ENCODE measurements around the gene SCRN1.

DNA sequence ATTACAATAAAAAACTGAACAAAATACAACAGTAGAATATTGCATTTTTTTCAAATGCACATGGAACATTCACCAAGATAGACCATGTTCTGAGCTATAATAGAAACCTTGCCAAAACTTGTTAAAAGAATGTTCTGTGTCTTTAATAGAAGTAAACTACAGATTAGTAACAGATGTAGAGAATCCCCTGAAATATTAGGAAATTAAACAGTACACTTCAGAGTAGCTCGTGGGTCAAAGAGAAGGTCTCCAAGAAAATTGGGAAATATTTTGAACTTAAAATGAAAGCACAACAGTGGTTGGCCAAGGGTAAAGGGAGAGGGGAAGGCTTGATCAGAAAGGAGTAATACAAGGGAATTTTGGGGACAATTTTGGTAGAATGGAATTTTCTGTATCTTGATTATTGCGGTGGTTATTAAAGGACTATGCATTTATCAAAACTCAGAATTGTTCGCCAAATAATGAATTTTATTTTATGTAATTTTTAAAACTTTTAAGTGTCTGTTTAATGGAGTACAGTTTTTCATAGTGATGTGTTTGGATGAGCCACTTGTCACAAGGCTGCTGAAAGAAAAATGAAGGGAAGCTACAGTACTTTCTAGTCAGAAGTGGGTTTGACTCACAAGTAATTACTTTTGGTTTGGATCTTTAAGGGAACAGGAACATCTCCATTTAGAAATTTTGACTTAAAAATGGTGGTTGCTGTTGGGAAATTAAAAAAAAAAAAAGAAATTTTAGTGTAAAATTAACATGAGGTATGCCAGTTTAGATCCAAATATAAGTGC, 48.8 kb upstream of the SCRN1 start:
- TF ChIP-seq, protein P1, sequence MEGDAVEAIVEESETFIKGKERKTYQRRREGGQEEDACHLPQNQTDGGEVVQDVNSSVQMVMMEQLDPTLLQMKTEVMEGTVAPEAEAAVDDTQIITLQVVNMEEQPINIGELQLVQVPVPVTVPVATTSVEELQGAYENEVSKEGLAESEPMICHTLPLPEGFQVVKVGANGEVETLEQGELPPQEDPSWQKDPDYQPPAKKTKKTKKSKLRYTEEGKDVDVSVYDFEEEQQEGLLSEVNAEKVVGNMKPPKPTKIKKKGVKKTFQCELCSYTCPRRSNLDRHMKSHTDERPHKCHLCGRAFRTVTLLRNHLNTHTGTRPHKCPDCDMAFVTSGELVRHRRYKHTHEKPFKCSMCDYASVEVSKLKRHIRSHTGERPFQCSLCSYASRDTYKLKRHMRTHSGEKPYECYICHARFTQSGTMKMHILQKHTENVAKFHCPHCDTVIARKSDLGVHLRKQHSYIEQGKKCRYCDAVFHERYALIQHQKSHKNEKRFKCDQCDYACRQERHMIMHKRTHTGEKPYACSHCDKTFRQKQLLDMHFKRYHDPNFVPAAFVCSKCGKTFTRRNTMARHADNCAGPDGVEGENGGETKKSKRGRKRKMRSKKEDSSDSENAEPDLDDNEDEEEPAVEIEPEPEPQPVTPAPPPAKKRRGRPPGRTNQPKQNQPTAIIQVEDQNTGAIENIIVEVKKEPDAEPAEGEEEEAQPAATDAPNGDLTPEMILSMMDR (IDR thresholded peaks at IDR 0.05; ENCODE audit: poor library complexity): no peak
- TF ChIP-seq EZH2 (IDR thresholded peaks at IDR 0.05; ENCODE audit: borderline replicate concordance) (no peak), EZH2phosphoT487 (IDR thresholded peaks at IDR 0.05; ENCODE audit: low read depth, severe bottlenecking, unreplicated experiment) (no peak)

All from hepatocyte (in vitro differentiated cells).